Mammary epithelial cell (primary cell): ENCODE results near the gene CCT8L2.
"Not testable (repeated sequence)": the region's sequence is repeated elsewhere in the genome, so short reads cannot be mapped to it uniquely, and the experiment has no call there.

ENCODE experiments used
- EZH2 ChIP-seq: IDR thresholded peaks from 2 replicates; pipeline ENCODE4 v1.6.1; 2012; ENCODE audit warnings: low read length, inconsistent platforms, borderline replicate concordance
- TF ChIP-seq, protein P1 (sequence below), 2 donors: IDR thresholded peaks in 1 of 2; conservative IDR thresholded peaks in 1 of 2; 2 replicates each; pipeline ENCODE4 v1.5.1; 2011 to 2012; ENCODE audit warnings: inconsistent platforms in 2 of 2, low read length in 2 of 2, mild to moderate bottlenecking in 2 of 2, control low read depth in 1 of 2, low read depth in 1 of 2; ENCODE audit not compliant: insufficient read depth in 1 of 2; ENCODE audit errors: extremely low read depth in 1 of 2

- TF ChIP-seq, protein P1, sequence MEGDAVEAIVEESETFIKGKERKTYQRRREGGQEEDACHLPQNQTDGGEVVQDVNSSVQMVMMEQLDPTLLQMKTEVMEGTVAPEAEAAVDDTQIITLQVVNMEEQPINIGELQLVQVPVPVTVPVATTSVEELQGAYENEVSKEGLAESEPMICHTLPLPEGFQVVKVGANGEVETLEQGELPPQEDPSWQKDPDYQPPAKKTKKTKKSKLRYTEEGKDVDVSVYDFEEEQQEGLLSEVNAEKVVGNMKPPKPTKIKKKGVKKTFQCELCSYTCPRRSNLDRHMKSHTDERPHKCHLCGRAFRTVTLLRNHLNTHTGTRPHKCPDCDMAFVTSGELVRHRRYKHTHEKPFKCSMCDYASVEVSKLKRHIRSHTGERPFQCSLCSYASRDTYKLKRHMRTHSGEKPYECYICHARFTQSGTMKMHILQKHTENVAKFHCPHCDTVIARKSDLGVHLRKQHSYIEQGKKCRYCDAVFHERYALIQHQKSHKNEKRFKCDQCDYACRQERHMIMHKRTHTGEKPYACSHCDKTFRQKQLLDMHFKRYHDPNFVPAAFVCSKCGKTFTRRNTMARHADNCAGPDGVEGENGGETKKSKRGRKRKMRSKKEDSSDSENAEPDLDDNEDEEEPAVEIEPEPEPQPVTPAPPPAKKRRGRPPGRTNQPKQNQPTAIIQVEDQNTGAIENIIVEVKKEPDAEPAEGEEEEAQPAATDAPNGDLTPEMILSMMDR (conservative IDR thresholded peaks at IDR 0.05 in 1 of 2, IDR thresholded peaks at IDR 0.05 in 1 of 2; ENCODE audit: extremely low read depth in 1 of 2, insufficient read depth in 1 of 2, low read depth in 1 of 2, low read length in 2 of 2), result not testable (repeated sequence)
- not testable (repeated sequence) for TF ChIP-seq EZH2
Observed at GRCh38 chr22:16567617-16568424, 24.8 kb downstream of the CCT8L2 start.
